K562 (cell line): ENCODE data around the gene MRI1. TPM values are rescaled to one million over a fixed set of nuclear protein-coding genes. Genes with fewer than 3 reads are reported as not detected.

Source experiments
- GATAD2A ChIP-seq: fragments of 450-650 bp; IDR thresholded peaks from 2 replicates; pipeline ENCODE4 v1.6.1; 2017
- GTF2A2 ChIP-seq: IDR thresholded peaks from 2 replicates; pipeline ENCODE4 v1.6.1; 2016; ENCODE audit warnings: mild to moderate bottlenecking, missing genetic modification characterization, missing compliant biosample characterization
- HNRNPL ChIP-seq: fragments of 200-400 bp; formaldehyde crosslinking; IDR thresholded peaks from 2 replicates; pipeline ENCODE4 v1.6.1; 2017; ENCODE audit warnings: low read depth, mild to moderate bottlenecking, low read length
- MIER1 ChIP-seq: fragments of 450-650 bp; IDR thresholded peaks from 2 replicates; pipeline ENCODE4 v1.6.1; 2016; ENCODE audit warnings: antibody characterized with exemption, mild to moderate bottlenecking, low read depth
- MTA2 ChIP-seq: fragments of 450-650 bp; IDR thresholded peaks from 2 replicates; pipeline ENCODE4 v1.6.1; 2016; ENCODE audit warnings: low read depth
- PYGO2 ChIP-seq: fragments of 450-650 bp; IDR thresholded peaks from 2 replicates; pipeline ENCODE4 v1.6.1; 2016; ENCODE audit warnings: mild to moderate bottlenecking, missing genetic modification characterization, moderate library complexity, missing compliant biosample characterization
- TAF15 ChIP-seq: fragments of 200-400 bp; formaldehyde crosslinking; IDR thresholded peaks from 2 replicates; pipeline ENCODE4 v1.6.1; 2017; ENCODE audit warnings: mild to moderate bottlenecking, low read depth, low read length, moderate library complexity
- ZNF589 ChIP-seq: fragments of 200-800 bp; sonication (Bioruptor generic); IDR thresholded peaks from 2 replicates; pipeline ENCODE4 v1.6.1; 2016; ENCODE audit warnings: low read depth, missing genetic modification characterization, missing compliant biosample characterization
- polyA plus RNA-seq, 8 experiments: library from polyadenylated mRNA; depleted of rRNA in 4 of 8; stranded (reverse) in 5 of 8; unstranded in 3 of 8; fragments of >200 nt; fragmentation: Nextera tagmentation in 2 of 8; fragmentation: Illumina TruSeq in 1 of 8; extraction: Ambion mirVana in 2 of 8; extraction: Trizol in 1 of 8; gene quantifications; 2 replicates each; pipeline versions ENCODE4 v1.2.1 to v1.2.3, GENCODE V29; 2011 to 2014; ENCODE audit warnings: inconsistent platforms in 1 of 8, missing spikeins in 1 of 8
- total RNA-seq, 7 experiments: library from RNA; depleted of rRNA in 6 of 7; stranded (reverse); fragments of >200 nt in 6 of 7; fragmentation: Illumina TruSeq in 2 of 7; extraction: Trizol in 2 of 7; gene quantifications; 2 replicates each; pipeline versions ENCODE4 v1.2.1 to v1.2.3, GENCODE V29; 2011 to 2021; ENCODE audit warnings: low replicate concordance in 1 of 7
- TF ChIP-seq, protein P1 (sequence below): fragments of 450-650 bp; IDR thresholded peaks from 2 replicates; pipeline ENCODE4 v1.6.1; 2016; ENCODE audit warnings: mild to moderate bottlenecking
- TF ChIP-seq, protein P2 (sequence below), 2 experiments: fragments of 450-650 bp; IDR thresholded peaks; 2 replicates each; pipeline ENCODE4 v1.6.1; 2016; ENCODE audit warnings: mild to moderate bottlenecking in 2 of 2, borderline replicate concordance in 1 of 2, low read depth in 1 of 2, moderate library complexity in 1 of 2
- TF ChIP-seq, protein P3 (sequence below): fragments of 450-650 bp; formaldehyde crosslinking; IDR thresholded peaks from 2 replicates; pipeline ENCODE4 v1.4.0; 2022; ENCODE audit warnings: missing genetic modification characterization
- TF ChIP-seq, protein P4 (sequence below): sonication (generic); formaldehyde crosslinking; IDR thresholded peaks from 2 replicates; pipeline ENCODE4 v1.8.1; 2023; ENCODE audit warnings: mild to moderate bottlenecking, missing genetic modification reagents

Gene MRI1
- total and polyA plus RNA-seq, 9 of the 15 experiments (the other 6 are each of a cell fraction or from before 2014, with no cell fraction given) = 5.5 to 57.4 (median 28.2) TPM

DNA sequence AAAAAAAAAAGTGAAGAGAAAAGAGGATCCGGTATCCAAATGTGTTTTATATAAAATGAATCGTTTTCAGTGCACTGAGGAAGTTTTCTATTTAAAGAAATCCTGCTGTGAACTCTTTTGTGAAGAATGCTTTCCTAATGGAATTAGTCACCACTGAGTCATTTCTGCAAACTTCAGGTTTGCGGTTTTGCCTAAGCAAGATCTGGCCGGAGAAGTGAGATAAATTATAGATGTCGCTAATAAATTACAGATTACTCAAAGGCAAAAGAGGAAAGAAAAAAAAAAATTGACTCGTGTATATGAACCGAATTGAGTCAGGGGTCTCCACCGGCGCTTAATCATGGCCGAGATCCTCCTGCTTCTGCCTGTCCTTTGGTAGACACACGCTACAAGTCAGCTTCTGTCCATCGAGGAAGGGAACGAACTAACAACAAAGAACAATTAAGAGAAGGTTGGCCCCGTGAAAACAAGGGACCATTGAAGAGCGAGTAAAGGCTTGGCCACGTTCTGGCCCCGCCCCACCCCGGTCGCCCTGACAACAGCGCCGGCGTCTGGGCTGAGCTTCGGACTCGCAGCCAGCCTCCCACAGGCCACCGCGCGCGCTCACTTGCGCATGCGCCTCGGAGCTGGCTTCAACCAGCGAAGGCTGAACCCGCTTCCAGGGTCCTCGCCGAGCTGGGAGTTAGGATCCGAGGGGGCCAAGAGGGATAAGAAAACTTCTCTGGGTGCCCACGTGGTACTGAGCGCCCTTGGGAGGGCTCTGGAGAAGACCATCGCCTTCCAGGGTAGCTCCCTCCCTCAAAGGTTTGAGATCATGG, 33.0 kb upstream of the MRI1 start (continued):
- no peak for TF ChIP-seq PYGO2
- TF ChIP-seq MIER1 = no peak
- TF ChIP-seq, protein P1, sequence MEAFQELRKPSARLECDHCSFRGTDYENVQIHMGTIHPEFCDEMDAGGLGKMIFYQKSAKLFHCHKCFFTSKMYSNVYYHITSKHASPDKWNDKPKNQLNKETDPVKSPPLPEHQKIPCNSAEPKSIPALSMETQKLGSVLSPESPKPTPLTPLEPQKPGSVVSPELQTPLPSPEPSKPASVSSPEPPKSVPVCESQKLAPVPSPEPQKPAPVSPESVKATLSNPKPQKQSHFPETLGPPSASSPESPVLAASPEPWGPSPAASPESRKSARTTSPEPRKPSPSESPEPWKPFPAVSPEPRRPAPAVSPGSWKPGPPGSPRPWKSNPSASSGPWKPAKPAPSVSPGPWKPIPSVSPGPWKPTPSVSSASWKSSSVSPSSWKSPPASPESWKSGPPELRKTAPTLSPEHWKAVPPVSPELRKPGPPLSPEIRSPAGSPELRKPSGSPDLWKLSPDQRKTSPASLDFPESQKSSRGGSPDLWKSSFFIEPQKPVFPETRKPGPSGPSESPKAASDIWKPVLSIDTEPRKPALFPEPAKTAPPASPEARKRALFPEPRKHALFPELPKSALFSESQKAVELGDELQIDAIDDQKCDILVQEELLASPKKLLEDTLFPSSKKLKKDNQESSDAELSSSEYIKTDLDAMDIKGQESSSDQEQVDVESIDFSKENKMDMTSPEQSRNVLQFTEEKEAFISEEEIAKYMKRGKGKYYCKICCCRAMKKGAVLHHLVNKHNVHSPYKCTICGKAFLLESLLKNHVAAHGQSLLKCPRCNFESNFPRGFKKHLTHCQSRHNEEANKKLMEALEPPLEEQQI = no peak
- TF ChIP-seq TAF15 = no peak
- TF ChIP-seq, protein P2, sequence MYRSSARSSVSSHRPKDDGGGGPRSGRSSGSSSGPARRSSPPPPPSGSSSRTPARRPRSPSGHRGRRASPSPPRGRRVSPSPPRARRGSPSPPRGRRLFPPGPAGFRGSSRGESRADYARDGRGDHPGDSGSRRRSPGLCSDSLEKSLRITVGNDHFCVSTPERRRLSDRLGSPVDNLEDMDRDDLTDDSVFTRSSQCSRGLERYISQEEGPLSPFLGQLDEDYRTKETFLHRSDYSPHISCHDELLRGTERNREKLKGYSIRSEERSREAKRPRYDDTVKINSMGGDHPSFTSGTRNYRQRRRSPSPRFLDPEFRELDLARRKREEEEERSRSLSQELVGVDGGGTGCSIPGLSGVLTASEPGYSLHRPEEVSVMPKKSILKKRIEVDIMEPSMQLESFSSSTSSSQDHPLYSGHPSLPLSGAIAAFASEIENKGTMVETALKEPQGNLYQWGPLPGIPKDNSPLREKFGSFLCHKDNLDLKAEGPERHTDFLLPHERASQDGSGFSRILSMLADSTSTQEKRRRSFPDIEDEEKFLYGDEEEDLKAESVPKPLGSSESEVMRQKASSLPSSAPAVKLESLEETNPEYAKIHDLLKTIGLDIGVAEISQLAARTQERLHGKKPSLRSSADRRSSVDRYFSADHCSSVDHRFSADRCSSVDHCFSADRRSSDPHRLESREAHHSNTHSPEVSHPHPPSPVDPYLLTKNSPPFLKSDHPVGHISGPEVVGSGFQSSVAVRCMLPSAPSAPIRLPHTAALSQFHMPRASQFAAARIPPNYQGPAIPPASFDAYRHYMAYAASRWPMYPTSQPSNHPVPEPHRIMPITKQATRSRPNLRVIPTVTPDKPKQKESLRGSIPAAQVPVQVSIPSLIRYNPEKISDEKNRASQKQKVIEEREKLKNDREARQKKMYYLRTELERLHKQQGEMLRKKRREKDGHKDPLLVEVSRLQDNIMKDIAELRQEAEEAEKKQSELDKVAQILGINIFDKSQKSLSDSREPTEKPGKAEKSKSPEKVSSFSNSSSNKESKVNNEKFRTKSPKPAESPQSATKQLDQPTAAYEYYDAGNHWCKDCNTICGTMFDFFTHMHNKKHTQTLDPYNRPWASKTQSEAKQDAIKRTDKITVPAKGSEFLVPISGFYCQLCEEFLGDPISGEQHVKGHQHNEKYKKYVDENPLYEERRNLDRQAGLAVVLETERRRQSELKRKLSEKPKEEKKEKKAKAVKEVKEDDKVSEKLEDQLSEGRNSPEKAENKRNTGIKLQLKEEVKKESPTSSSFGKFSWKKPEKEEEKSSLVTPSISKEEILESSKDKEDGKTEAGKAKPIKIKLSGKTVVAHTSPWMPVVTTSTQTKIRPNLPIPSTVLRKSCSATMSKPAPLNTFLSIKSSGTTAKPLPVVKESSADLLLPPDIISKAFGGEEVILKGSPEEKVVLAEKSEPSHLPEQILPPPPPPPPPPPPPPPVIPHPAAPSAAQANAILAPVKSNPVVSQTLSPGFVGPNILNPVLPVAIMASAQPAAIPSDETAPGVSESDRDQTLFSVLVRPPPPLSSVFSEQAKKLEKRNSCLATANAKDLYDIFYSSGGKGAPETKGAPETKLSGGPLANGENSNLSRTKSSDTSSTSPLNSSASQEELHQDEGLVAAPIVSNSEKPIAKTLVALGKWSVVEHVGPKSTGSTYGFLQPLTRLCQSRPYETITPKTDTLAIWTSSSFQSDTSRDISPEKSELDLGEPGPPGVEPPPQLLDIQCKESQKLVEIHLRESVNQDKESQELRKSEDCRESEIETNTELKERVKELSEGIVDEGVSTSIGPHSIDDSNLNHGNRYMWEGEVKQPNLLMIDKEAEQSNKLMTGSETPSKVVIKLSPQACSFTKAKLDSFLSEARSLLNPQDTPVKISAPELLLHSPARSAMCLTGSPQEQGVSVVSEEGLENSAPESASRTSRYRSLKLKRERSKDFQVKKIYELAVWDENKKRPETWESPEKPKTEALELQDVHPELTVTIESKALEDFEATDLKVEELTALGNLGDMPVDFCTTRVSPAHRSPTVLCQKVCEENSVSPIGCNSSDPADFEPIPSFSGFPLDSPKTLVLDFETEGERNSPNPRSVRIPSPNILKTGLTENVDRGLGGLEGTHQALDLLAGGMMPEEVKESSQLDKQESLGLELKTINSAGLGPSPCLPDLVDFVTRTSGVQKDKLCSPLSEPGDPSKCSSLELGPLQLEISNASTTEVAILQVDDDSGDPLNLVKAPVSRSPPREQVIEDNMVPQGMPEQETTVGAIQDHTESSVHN (IDR thresholded peaks at IDR 0.05; ENCODE audit: borderline replicate concordance in 1 of 2, low read depth in 1 of 2) = peak in 1 of 2 experiments; percentile 67; a peak in 1 of 4 replicates
- no peak for TF ChIP-seq ZNF589 (CRISPR knock-in tag)
- TF ChIP-seq, protein P3, sequence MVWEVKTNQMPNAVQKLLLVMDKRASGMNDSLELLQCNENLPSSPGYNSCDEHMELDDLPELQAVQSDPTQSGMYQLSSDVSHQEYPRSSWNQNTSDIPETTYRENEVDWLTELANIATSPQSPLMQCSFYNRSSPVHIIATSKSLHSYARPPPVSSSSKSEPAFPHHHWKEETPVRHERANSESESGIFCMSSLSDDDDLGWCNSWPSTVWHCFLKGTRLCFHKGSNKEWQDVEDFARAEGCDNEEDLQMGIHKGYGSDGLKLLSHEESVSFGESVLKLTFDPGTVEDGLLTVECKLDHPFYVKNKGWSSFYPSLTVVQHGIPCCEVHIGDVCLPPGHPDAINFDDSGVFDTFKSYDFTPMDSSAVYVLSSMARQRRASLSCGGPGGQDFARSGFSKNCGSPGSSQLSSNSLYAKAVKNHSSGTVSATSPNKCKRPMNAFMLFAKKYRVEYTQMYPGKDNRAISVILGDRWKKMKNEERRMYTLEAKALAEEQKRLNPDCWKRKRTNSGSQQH (CRISPR knock-in tag) = no peak
- TF ChIP-seq, protein P4, sequence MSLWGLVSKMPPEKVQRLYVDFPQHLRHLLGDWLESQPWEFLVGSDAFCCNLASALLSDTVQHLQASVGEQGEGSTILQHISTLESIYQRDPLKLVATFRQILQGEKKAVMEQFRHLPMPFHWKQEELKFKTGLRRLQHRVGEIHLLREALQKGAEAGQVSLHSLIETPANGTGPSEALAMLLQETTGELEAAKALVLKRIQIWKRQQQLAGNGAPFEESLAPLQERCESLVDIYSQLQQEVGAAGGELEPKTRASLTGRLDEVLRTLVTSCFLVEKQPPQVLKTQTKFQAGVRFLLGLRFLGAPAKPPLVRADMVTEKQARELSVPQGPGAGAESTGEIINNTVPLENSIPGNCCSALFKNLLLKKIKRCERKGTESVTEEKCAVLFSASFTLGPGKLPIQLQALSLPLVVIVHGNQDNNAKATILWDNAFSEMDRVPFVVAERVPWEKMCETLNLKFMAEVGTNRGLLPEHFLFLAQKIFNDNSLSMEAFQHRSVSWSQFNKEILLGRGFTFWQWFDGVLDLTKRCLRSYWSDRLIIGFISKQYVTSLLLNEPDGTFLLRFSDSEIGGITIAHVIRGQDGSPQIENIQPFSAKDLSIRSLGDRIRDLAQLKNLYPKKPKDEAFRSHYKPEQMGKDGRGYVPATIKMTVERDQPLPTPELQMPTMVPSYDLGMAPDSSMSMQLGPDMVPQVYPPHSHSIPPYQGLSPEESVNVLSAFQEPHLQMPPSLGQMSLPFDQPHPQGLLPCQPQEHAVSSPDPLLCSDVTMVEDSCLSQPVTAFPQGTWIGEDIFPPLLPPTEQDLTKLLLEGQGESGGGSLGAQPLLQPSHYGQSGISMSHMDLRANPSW = no peak
- TF ChIP-seq GTF2A2 (tag) = no peak
- peak; percentile 70; the same call in 1 of the 2 replicates for TF ChIP-seq GATAD2A
- TF ChIP-seq MTA2 = no peak
- TF ChIP-seq HNRNPL = no peak
